Measurements from ENCODE around the gene PRR23C. TPM values are rescaled to one million over a fixed set of nuclear protein-coding genes. Genes with fewer than 3 reads are reported as not detected.
"Not testable (repeated sequence)": the region's sequence is repeated elsewhere in the genome, so short reads cannot be mapped to it uniquely, and the experiment has no call there.

The PRR23C gene
- total and polyA plus RNA-seq, 4 donors = not detected

DNA sequence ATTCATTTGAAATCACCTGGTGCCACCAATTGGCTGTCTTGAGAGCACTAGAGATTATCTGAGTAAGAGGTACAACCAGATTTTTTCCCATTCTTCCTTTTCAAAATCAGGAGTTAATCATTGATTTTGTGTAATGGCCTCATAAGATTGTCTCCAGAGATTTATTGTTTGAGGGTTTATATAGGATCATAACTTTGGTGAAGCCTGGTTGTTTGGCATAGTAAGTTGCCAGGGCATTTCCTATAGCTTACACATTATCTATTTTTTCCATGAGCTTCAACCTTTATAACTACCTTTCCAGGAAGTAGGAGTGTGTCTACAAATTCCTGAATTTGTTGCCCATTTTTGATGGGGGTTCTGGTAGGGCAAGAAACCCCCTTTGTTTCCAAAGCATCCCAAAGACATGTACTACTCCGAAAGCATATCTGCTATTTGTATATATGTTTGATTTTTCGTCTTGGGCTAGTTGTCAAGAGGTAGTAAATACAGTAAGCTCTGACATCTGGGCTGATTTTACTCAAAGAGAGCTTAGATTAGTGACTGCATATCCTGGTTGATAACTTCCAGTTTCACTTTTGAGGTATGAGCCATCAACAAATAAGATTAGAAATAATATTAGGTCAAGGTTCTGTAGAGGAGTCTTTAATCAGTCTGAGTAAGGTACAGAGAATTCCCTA, 12.2 kb downstream of the PRR23C start (continued):
- TF ChIP-seq, protein P1, sequence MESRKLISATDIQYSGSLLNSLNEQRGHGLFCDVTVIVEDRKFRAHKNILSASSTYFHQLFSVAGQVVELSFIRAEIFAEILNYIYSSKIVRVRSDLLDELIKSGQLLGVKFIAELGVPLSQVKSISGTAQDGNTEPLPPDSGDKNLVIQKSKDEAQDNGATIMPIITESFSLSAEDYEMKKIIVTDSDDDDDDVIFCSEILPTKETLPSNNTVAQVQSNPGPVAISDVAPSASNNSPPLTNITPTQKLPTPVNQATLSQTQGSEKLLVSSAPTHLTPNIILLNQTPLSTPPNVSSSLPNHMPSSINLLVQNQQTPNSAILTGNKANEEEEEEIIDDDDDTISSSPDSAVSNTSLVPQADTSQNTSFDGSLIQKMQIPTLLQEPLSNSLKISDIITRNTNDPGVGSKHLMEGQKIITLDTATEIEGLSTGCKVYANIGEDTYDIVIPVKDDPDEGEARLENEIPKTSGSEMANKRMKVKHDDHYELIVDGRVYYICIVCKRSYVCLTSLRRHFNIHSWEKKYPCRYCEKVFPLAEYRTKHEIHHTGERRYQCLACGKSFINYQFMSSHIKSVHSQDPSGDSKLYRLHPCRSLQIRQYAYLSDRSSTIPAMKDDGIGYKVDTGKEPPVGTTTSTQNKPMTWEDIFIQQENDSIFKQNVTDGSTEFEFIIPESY (IDR thresholded peaks at IDR 0.05) = no peak
- TF ChIP-seq NR2F2 (IDR thresholded peaks at IDR 0.05) = no peak

DNA sequence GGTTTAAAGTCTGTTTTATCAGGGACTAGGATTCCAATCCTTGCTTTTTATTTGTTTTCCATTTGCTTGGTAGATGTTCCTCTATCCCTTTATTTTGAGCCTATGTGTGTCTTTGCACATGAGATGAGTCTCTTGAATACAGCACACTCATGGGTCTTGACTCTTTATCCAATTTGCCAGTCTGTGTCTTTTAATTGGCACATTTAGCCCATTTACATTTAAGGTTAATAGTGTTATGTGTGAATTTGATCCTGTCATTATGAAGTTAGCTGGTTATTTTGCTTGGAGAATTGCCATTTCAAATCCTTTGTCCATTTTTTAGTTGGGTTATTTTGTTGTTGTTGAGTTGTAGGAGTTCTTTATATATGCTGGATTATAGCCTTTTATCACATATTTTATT, 14.1 kb downstream of the PRR23C start:
- not testable (repeated sequence) for H3K27ac ChIP-seq (ENCODE audit: low read depth in 1 of 2, low read length in 2 of 2); H3K9ac ChIP-seq (ENCODE audit: low read depth in 1 of 2, low read length in 2 of 2); H3K4me3 ChIP-seq (ENCODE audit: low read depth in 1 of 3, low read length in 3 of 3); H3K9me3 ChIP-seq (ENCODE audit: control insufficient read depth in 4 of 4, low read length in 3 of 4); DNase-seq (ENCODE audit: low spot score); H3K36me3 ChIP-seq (ENCODE audit: control insufficient read depth in 4 of 4, insufficient read depth in 3 of 4, low read depth in 1 of 4, low read length in 3 of 4); H3K27me3 ChIP-seq (ENCODE audit: control insufficient read depth in 4 of 4, insufficient read depth in 4 of 4, low read length in 3 of 4); H3K4me1 ChIP-seq (ENCODE audit: control insufficient read depth in 4 of 4, insufficient read depth in 4 of 4, low read length in 3 of 4)

DNA sequence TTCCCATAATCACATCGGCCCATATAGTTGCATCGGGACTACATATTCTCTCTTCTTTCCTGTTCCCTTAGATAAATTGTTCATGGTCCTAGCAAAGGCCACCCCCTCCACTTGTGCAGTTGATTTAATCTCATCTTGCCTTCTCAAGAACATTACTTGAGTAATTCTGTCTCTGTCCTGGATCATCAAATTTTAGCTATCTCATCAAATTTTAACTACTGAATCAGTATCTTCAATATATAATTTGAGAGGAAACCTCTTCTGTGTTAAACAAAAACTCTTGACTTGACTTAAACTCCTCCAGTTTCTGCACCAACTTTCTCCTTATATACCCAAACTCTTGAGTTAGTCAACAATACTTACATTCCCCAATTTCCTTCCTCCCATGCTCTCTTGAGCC, 19.7 kb downstream of the PRR23C start:
- Histone ChIP-seq H3K9me3 (ENCODE audit: control insufficient read depth in 4 of 4, low read length in 3 of 4) (peaks cover 0 to 5% (median 2%) of the 10 kb centered on the region in 4 donors), H3K4me1 (ENCODE audit: control insufficient read depth in 4 of 4, insufficient read depth in 4 of 4, low read length in 3 of 4) (no peaks in the 10 kb centered on the region), H3K27me3 (ENCODE audit: control insufficient read depth in 4 of 4, insufficient read depth in 4 of 4, low read length in 3 of 4) (no peaks in the 10 kb centered on the region), H3K9ac (ENCODE audit: low read depth in 1 of 2, low read length in 2 of 2) (no peak overlapping the region), H3K36me3 (ENCODE audit: control insufficient read depth in 4 of 4, insufficient read depth in 3 of 4, low read depth in 1 of 4, low read length in 3 of 4) (no peaks in the 10 kb centered on the region), H3K4me3 (ENCODE audit: low read depth in 1 of 3, low read length in 3 of 3) (no peak overlapping the region), H3K27ac (ENCODE audit: low read depth in 1 of 2, low read length in 2 of 2) (no peak overlapping the region)
- WGBS = 94% methylated on average over 2 of the region's 2 CpGs
- no peak for DNase-seq (ENCODE audit: low spot score)
- TF ChIP-seq, protein P2, sequence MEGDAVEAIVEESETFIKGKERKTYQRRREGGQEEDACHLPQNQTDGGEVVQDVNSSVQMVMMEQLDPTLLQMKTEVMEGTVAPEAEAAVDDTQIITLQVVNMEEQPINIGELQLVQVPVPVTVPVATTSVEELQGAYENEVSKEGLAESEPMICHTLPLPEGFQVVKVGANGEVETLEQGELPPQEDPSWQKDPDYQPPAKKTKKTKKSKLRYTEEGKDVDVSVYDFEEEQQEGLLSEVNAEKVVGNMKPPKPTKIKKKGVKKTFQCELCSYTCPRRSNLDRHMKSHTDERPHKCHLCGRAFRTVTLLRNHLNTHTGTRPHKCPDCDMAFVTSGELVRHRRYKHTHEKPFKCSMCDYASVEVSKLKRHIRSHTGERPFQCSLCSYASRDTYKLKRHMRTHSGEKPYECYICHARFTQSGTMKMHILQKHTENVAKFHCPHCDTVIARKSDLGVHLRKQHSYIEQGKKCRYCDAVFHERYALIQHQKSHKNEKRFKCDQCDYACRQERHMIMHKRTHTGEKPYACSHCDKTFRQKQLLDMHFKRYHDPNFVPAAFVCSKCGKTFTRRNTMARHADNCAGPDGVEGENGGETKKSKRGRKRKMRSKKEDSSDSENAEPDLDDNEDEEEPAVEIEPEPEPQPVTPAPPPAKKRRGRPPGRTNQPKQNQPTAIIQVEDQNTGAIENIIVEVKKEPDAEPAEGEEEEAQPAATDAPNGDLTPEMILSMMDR (IDR thresholded peaks at IDR 0.05; ENCODE audit: low read depth, low read length, missing input control) = no peak
- TF ChIP-seq, protein P3, sequence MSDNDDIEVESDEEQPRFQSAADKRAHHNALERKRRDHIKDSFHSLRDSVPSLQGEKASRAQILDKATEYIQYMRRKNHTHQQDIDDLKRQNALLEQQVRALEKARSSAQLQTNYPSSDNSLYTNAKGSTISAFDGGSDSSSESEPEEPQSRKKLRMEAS (IDR thresholded peaks at IDR 0.05) = no peak
- TF ChIP-seq HNF4A (conservative IDR thresholded peaks at IDR 0.05) (no peak), JUND (IDR thresholded peaks at IDR 0.05) (no peak)
- TF ChIP-seq, protein P4, sequence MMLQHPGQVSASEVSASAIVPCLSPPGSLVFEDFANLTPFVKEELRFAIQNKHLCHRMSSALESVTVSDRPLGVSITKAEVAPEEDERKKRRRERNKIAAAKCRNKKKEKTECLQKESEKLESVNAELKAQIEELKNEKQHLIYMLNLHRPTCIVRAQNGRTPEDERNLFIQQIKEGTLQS (IDR thresholded peaks at IDR 0.05) = no peak

DNA sequence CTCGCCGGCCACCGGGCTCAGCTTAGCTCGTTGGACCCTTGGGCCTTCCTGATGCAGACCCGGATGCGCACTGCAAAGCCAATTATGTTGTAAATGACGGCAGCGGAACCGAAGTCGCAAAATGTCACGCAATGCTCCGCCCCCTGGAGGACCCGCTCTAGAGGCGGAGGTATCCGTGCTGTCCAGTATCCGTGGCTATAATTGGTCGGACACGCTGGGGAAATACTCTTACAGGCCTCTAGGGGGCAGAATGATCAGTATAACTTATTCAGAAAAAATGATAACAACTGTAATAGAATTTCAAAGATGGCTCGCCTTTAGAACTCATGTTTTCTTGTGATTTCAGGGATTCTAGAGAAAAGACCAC, 23.8 kb downstream of the PRR23C start, which contains the start of gene PRR23B:
TSS of gene PRR23B (minus strand) at position 59 of the 367 bp plus-strand sequence. CDS start 265 bp downstream, outside the sequence.
- no peaks in the 10 kb centered on the region for H3K27me3 ChIP-seq (ENCODE audit: control insufficient read depth in 4 of 4, insufficient read depth in 4 of 4, low read length in 3 of 4)
- no peak within 1 kb of the TSS for H3K27ac ChIP-seq (ENCODE audit: low read depth in 1 of 2, low read length in 2 of 2)
- TF ChIP-seq NR2F2 (IDR thresholded peaks at IDR 0.05) (no peak), TAF1 (conservative IDR thresholded peaks at IDR 0.05) (no peak), RAD21 (IDR thresholded peaks at IDR 0.05) (peak in 1 of 2 donors; percentile 4)
- TF ChIP-seq, protein P3 (IDR thresholded peaks at IDR 0.05) = no peak
- TF ChIP-seq, protein P2 (IDR thresholded peaks at IDR 0.05; ENCODE audit: low read depth, low read length, missing input control) = peak; percentile 21
- H3K36me3 ChIP-seq (ENCODE audit: control insufficient read depth in 4 of 4, insufficient read depth in 3 of 4, low read depth in 1 of 4, low read length in 3 of 4) = no peaks in the 10 kb centered on the region
- WGBS = 54% methylated on average over 19 of the region's 19 CpGs
- H3K9me3 ChIP-seq (ENCODE audit: control insufficient read depth in 4 of 4, low read length in 3 of 4) = peaks cover 0 to 6% (median 3%) of the 10 kb centered on the region in 4 donors
- no peak for DNase-seq (ENCODE audit: low spot score)
- H3K9ac ChIP-seq (ENCODE audit: low read depth in 1 of 2, low read length in 2 of 2) = no peak within 1 kb of the TSS
- H3K4me1 ChIP-seq (ENCODE audit: control insufficient read depth in 4 of 4, insufficient read depth in 4 of 4, low read length in 3 of 4) = no peaks in the 10 kb centered on the region
- no peak within 1 kb of the TSS for H3K4me3 ChIP-seq (ENCODE audit: low read depth in 1 of 3, low read length in 3 of 3)

Measured in liver (tissue), 9 donors.